Tibial nerve (tissue), 4 donors: ENCODE measurements around the gene SARM1.

Source experiments
- EP300 ChIP-seq, 2 donors: sonication (generic); formaldehyde crosslinking; IDR thresholded peaks; one replicate each; pipeline ENCODE4 v1.6.1; 2017; ENCODE audit warnings: antibody characterized with exemption in 2 of 2, mild to moderate bottlenecking in 1 of 2
- POLR2A ChIP-seq, 2 donors: fragments of 450-650 bp; IDR thresholded peaks; one replicate each; pipeline ENCODE4 v1.6.1; 2017; ENCODE audit warnings: antibody characterized with exemption in 2 of 2, mild to moderate bottlenecking in 2 of 2, moderate library complexity in 2 of 2
- TF ChIP-seq, protein P1 (sequence below), 5 experiments: fragments of 200-600 bp in 3 of 5; fragments of 450-650 bp in 2 of 5; sonication (generic) in 3 of 5; IDR thresholded peaks; one replicate each; pipeline ENCODE4 v1.5.1; 2016 to 2019; ENCODE audit warnings: antibody characterized with exemption in 5 of 5, mild to moderate bottlenecking in 3 of 5, moderate library complexity in 2 of 5

DNA sequence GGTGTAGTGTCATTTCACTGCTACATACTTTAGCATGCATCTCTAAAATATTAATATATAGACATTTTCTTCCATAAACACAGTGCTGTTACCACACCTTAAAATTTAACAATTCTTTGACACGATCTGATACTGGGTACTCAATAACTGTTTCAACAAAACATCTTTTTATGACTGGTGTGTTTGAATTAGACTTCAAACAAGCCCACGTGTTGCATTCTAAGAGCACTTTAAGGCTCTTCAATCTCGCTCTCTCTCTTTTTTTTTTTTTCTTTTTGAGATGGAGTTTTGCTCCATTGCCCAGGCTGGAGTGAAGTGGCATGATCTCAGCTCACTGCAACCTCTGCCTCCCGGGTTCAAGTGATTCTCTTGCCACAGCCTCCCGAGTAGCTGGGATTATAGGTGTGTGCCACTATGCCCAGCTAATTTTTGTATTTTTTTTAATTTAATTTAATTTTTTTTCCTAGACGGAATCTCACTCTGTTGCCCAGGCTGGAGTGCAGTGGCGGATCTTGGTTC, 50.4 kb downstream of the SARM1 start:
- TF ChIP-seq EP300 (IDR thresholded peaks at IDR 0.05), result no peak
- TF ChIP-seq, protein P1, sequence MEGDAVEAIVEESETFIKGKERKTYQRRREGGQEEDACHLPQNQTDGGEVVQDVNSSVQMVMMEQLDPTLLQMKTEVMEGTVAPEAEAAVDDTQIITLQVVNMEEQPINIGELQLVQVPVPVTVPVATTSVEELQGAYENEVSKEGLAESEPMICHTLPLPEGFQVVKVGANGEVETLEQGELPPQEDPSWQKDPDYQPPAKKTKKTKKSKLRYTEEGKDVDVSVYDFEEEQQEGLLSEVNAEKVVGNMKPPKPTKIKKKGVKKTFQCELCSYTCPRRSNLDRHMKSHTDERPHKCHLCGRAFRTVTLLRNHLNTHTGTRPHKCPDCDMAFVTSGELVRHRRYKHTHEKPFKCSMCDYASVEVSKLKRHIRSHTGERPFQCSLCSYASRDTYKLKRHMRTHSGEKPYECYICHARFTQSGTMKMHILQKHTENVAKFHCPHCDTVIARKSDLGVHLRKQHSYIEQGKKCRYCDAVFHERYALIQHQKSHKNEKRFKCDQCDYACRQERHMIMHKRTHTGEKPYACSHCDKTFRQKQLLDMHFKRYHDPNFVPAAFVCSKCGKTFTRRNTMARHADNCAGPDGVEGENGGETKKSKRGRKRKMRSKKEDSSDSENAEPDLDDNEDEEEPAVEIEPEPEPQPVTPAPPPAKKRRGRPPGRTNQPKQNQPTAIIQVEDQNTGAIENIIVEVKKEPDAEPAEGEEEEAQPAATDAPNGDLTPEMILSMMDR (IDR thresholded peaks at IDR 0.05), result no peak
- TF ChIP-seq POLR2A (IDR thresholded peaks at IDR 0.05), result no peak
